DND-41 (cell line): ENCODE measurements around the gene CKAP5.

Experiments used
- CTCF ChIP-seq: IDR thresholded peaks from 2 replicates; pipeline ENCODE4 v1.5.1; 2012; ENCODE audit warnings: borderline replicate concordance, low read length, moderate library complexity, mild to moderate bottlenecking; ENCODE audit not compliant: poor library complexity, severe bottlenecking; ENCODE audit errors: extremely low read depth
- EZH2 ChIP-seq: IDR thresholded peaks from 3 replicates; pipeline ENCODE4 v1.6.1; 2012; ENCODE audit warnings: borderline replicate concordance, low read depth, mild to moderate bottlenecking, moderate library complexity, low read length, inconsistent platforms; ENCODE audit not compliant: severe bottlenecking

DNA sequence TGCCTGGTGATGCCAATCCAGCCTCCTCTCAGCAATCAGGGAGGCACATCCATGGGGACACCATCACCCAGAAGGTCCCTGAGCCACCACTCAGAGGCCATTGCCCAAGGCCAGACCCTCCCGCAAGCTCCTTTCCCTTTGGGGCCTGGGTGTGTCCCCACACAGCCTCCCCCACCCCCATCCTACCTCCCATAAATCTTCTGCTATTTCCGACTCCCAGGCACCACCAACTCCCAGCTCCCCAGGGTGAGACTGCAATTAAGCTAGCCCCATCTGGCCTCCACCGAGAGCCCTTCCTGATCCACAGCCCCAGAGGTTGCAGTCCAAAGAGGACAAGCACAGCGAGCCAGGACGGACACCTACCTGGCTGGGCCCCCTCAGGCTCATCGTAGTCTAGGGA lies 152.0 kb downstream of the CKAP5 start:
- no peak for TF ChIP-seq CTCF
- TF ChIP-seq EZH2 = no peak
